Heart right ventricle (tissue), 16 donors: ENCODE data around the gene TRIM58. TPM values are rescaled to one million over a fixed set of nuclear protein-coding genes. Genes with fewer than 3 reads are reported as not detected.

Experiments
- ATAC-seq, 8 donors: fragments of 200-7000 bp; cut with Tn5 transposase; one replicate each; pipeline ENCODE4 v1.9.1; 2020; ENCODE audit warnings: mild to moderate bottlenecking in 8 of 8, moderate library complexity in 8 of 8, moderate number of reproducible peaks in 1 of 8
- DNase-seq, 2 donors: peaks; one replicate each; pipeline ENCODE4 v3.0.0-alpha.2; 2020
- H3K27ac ChIP-seq, 10 donors: fragments of 200-600 bp; sonication (generic) in 2 of 10; one replicate each; pipeline versions ENCODE4 v1.5.0 to v1.8.0; 2020 to 2022; ENCODE audit warnings: mild to moderate bottlenecking in 3 of 10
- H3K27me3 ChIP-seq, 7 donors: fragments of 200-600 bp; one replicate each; pipeline ENCODE4 v1.8.0; 2021 to 2022; ENCODE audit warnings: mild to moderate bottlenecking in 2 of 7
- H3K36me3 ChIP-seq, 9 donors: fragments of 200-600 bp; sonication (generic) in 1 of 9; one replicate each; pipeline versions ENCODE4 v1.5.0 to v1.8.0; 2020 to 2022; ENCODE audit warnings: mild to moderate bottlenecking in 2 of 9
- H3K4me1 ChIP-seq, 9 donors: fragments of 200-600 bp; sonication (generic) in 1 of 9; one replicate each; pipeline versions ENCODE4 v1.5.0 to v1.8.0; 2020 to 2022; ENCODE audit warnings: mild to moderate bottlenecking in 4 of 9
- H3K4me3 ChIP-seq, 10 donors: fragments of 200-600 bp; sonication (generic) in 2 of 10; one replicate each; pipeline versions ENCODE4 v1.5.0 to v1.8.0; 2020 to 2022; ENCODE audit warnings: mild to moderate bottlenecking in 7 of 10, moderate library complexity in 2 of 10
- H3K9me3 ChIP-seq, 11 donors: fragments of 200-600 bp in 10 of 11; sonication (generic) in 2 of 11; one replicate each; pipeline versions ENCODE4 v1.5.0 to v1.8.0; 2013 to 2022; ENCODE audit warnings: mild to moderate bottlenecking in 2 of 11, control low read depth in 1 of 11, moderate library complexity in 1 of 11
- CTCF ChIP-seq, 9 donors: fragments of 200-600 bp; sonication (generic) in 2 of 9; IDR thresholded peaks; one replicate each; pipeline versions ENCODE4 v1.5.0 to v1.8.0; 2021 to 2022; ENCODE audit warnings: antibody characterized with exemption in 9 of 9, mild to moderate bottlenecking in 5 of 9, moderate library complexity in 1 of 9
- WGBS, 2 donors: extraction: QIAGEN DNeasy Blood & Tissue Kit; methylation state at CpG; one replicate each; pipeline ENCODE4 v1.1.7; 2013; ENCODE audit warnings: inconsistent platforms in 1 of 2; 5-methylcytosine and 5-hydroxymethylcytosine counted together
- intact Hi-C, 10 donors: fragments of 100-400 bp; cut with DNase I; formaldehyde crosslinking; loops; one replicate each; pipeline versions ENCODE4 v1.11.1 to v1.14.2; 2022
- polyA plus RNA-seq, 2 donors: library from polyadenylated mRNA; stranded (reverse); fragments of 200-250 nt; gene quantifications; one replicate each; pipeline ENCODE4 v1.2.3, GENCODE V29; 2013
- total RNA-seq, 10 donors: library from RNA; stranded (reverse); fragmentation: NEBNext Ultra II Directional in 3 of 10; extraction: Animal tissue kit (Norgen Biotek cat#: 25700) in 3 of 10; gene quantifications; one replicate each; pipeline versions ENCODE4 v1.2.1 to v1.2.4, GENCODE V29; 2021 to 2023
- donor health status: Arrhythmogenic right ventricular cardiomyopathy.
- donor health status: ischemic (EF 13 %, LVEDD 7.1; RV severe dilation, severe dysfunction).
- donor health status: healthy with polysubstance abuse.
- donor health status: DM: no; HTN: yes; CAD: no.
- donor health status: DM: no; HTN: no; CAD: no.
- donor health status: ischemic (EF 25% LVEDD 6.9; RV normal size, moderate dysfunction).
- donor health status: ischemic (EF 25% LVEDD 5.7; RV mildly dilated, moderate dysfunction).
- donor health status: healthy.
- donor health status: DM: yes; HTN: yes; CAD: no.
- donor health status: Ischemic cardiomyopathy.
- donor health status: ischemic (EF 35%, LVEDD 5.7; RV mildly dilated, moderate dysfunction).
- donor health status: nonischemic (EF 11% LVEDD 7.7; RV severe dilation, severe dysfunction).
- donor health status: DM: yes; HTN: yes; CAD: no.
- donor health status: PGD.
- donor health status: ischemic (EF 29% LVEDD 5.4; RV normal size, mild dysfunction).
- donor health status: nonischemic (EF 23%, LVEDD 6.1; RV moderate dilation, normal function).

TRIM58 gene
- total and polyA plus RNA-seq, 12 donors: 0.06 to 0.85 (median 0.33) TPM; not detected in 2

- WGBS, 2 donors: 58 to 64% methylated on average over 3 of the region's 3 CpGs
These were observed 67.0 kb downstream of the TRIM58 start for GRCh38 chr1:247923941-247924340.

DNA sequence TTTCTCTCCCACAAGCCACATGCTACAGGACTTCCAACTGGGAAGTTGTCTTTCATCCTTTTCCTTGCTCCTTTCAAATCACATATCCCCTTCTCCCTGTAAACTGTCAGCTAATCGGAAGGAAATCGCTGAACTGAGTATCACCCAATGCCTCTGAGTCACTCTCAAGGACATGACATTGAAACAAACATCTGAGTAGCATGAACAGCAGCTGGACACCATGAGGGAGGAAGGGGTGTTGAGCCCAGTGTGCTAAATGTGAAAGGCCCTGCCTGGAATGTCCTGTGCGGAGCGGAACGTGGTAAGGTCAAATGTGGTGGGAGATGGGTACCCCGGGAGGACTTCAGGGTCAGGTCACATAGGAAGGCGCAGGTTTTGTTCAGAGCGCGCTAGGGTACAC lies 67.9 kb downstream of the TRIM58 start, which contains the start of gene OR2AJ1:
TSS of gene OR2AJ1 (plus strand) at position 22 of the 400 bp plus-strand sequence. CDS start 8,880 bp downstream, outside the sequence.
- intact Hi-C loops: no loop called here
- Histone ChIP-seq H3K4me1 (no peaks in the 10 kb centered on the region), H3K27me3 (no peaks in the 10 kb centered on the region), H3K4me3 (no peak within 1 kb of the TSS), H3K36me3 (no peaks in the 10 kb centered on the region), H3K9me3 (no peaks in the 10 kb centered on the region), H3K27ac (no peak within 1 kb of the TSS)
- no peak for TF ChIP-seq CTCF (IDR thresholded peaks at IDR 0.05)
- ATAC-seq (no peak), DNase-seq (no peak)
- 85 to 88% methylated on average over 9 of the region's 9 CpGs for WGBS, 2 donors

More at GRCh38 chr1:247923941-247924340, 67.0 kb downstream of the TRIM58 start:
- Histone ChIP-seq H3K9me3 (no peaks in the 10 kb centered on the region), H3K4me1 (no peaks in the 10 kb centered on the region), H3K27me3 (no peaks in the 10 kb centered on the region), H3K36me3 (no peaks in the 10 kb centered on the region), H3K27ac (no peak overlapping the region), H3K4me3 (no peak overlapping the region)
- DNase-seq (no peak), ATAC-seq (no peak)
- TF ChIP-seq CTCF (IDR thresholded peaks at IDR 0.05): no peak
- intact Hi-C loops: no loop called here

Other genes starting within 250 kb of the TRIM58 start
- gene OR13G1, start 177.4 kb upstream of the TRIM58 start, total RNA-seq: not detected
- not detected for gene OR13G1, start 177.4 kb upstream of the TRIM58 start, polyA plus RNA-seq
- gene OR6F1, start 140.5 kb upstream of the TRIM58 start, total RNA-seq: not detected
- not detected for gene OR6F1, start 140.5 kb upstream of the TRIM58 start, polyA plus RNA-seq
- gene OR14K1, start 118.6 kb upstream of the TRIM58 start, total RNA-seq: not detected
- not detected for gene OR14K1, start 118.6 kb upstream of the TRIM58 start, polyA plus RNA-seq
- not detected for gene OR14A2, start 109.0 kb upstream of the TRIM58 start, total RNA-seq
- gene OR14A2, start 109.0 kb upstream of the TRIM58 start, polyA plus RNA-seq: not detected
- gene OR1C1, start 96.6 kb upstream of the TRIM58 start, total RNA-seq: not detected
- gene OR1C1, start 96.6 kb upstream of the TRIM58 start, polyA plus RNA-seq: not detected
- not detected for gene OR14A16, start 33.1 kb upstream of the TRIM58 start, total RNA-seq
- gene OR14A16, start 33.1 kb upstream of the TRIM58 start, polyA plus RNA-seq: not detected
- gene OR11L1, start 15.3 kb upstream of the TRIM58 start, total RNA-seq: not detected
- not detected for gene OR11L1, start 15.3 kb upstream of the TRIM58 start, polyA plus RNA-seq
- under 1 TPM in 1 of 10 donors, not detected in 9; 0.26 TPM for gene OR2W3, start 38.4 kb downstream of the TRIM58 start, total RNA-seq
- gene OR2W3, start 38.4 kb downstream of the TRIM58 start, polyA plus RNA-seq: under 1 TPM in 1 of 2 donors, not detected in 1; 0.06 TPM
- not detected for gene OR2T8, start 63.1 kb downstream of the TRIM58 start, total RNA-seq
- gene OR2T8, start 63.1 kb downstream of the TRIM58 start, polyA plus RNA-seq: not detected
- gene OR2AJ1, start 67.7 kb downstream of the TRIM58 start, total RNA-seq: not detected
- gene OR2AJ1, start 67.7 kb downstream of the TRIM58 start, polyA plus RNA-seq: not detected
- gene OR2L8, start 91.7 kb downstream of the TRIM58 start, total RNA-seq: not detected
- gene OR2L8, start 91.7 kb downstream of the TRIM58 start, polyA plus RNA-seq: not detected
- not detected for gene OR2AK2, start 108.0 kb downstream of the TRIM58 start, total RNA-seq
- not detected for gene OR2AK2, start 108.0 kb downstream of the TRIM58 start, polyA plus RNA-seq
- gene OR2L5, start 156.5 kb downstream of the TRIM58 start, total RNA-seq: not detected
- gene OR2L5, start 156.5 kb downstream of the TRIM58 start, polyA plus RNA-seq: not detected
- gene OR2L2, start 172.9 kb downstream of the TRIM58 start, total RNA-seq: under 1 TPM in 1 of 10 donors, not detected in 9; 0.07 TPM
- not detected for gene OR2L2, start 172.9 kb downstream of the TRIM58 start, polyA plus RNA-seq
- gene OR2L3, start 189.6 kb downstream of the TRIM58 start, total RNA-seq: not detected
- gene OR2L3, start 189.6 kb downstream of the TRIM58 start, polyA plus RNA-seq: not detected
- gene OR2L13, start 238.0 kb downstream of the TRIM58 start, total RNA-seq: not detected
- gene OR2L13, start 238.0 kb downstream of the TRIM58 start, polyA plus RNA-seq: not detected